Heart left ventricle (tissue), 16 donors: ENCODE data around the gene CCDC169. TPM values are rescaled to one million over a fixed set of nuclear protein-coding genes. Genes with fewer than 3 reads are reported as not detected.
"Not testable (repeated sequence)": the region's sequence is repeated elsewhere in the genome, so short reads cannot be mapped to it uniquely, and the experiment has no call there.

ENCODE experiments used
- ATAC-seq, 4 donors: fragments of 200-7000 bp; cut with Tn5 transposase; one replicate each; pipeline ENCODE4 v1.9.1; 2020 to 2022; ENCODE audit warnings: moderate library complexity in 4 of 4, mild to moderate bottlenecking in 3 of 4, moderate number of reproducible peaks in 1 of 4
- DNase-seq, 5 donors: peaks; one replicate each; pipeline ENCODE4 v3.0.0-alpha.2; 2020
- H3K27ac ChIP-seq, 12 donors: fragments of 200-600 bp; sonication (generic) in 4 of 12; one replicate each; pipeline versions ENCODE4 v1.5.0 to v1.8.0; 2016 to 2022; ENCODE audit warnings: mild to moderate bottlenecking in 2 of 12
- H3K27me3 ChIP-seq, 9 donors: fragments of 200-600 bp; sonication (generic) in 2 of 9; one replicate each; pipeline versions ENCODE4 v1.5.1 to v1.8.0; 2016 to 2022; ENCODE audit warnings: mild to moderate bottlenecking in 3 of 9
- H3K36me3 ChIP-seq, 9 donors: fragments of 200-600 bp; sonication (generic) in 2 of 9; one replicate each; pipeline versions ENCODE4 v1.5.0 to v1.8.0; 2018 to 2022; ENCODE audit warnings: mild to moderate bottlenecking in 2 of 9
- H3K4me1 ChIP-seq, 12 donors: fragments of 200-600 bp; sonication (generic) in 4 of 12; one replicate each; pipeline versions ENCODE4 v1.5.0 to v1.8.0; 2016 to 2022; ENCODE audit warnings: mild to moderate bottlenecking in 3 of 12
- H3K4me3 ChIP-seq, 12 donors: fragments of 200-600 bp; sonication (generic) in 4 of 12; one replicate each; pipeline versions ENCODE4 v1.5.0 to v1.8.0; 2017 to 2022; ENCODE audit warnings: mild to moderate bottlenecking in 9 of 12, moderate library complexity in 4 of 12
- H3K9me3 ChIP-seq, 12 donors: fragments of 200-600 bp; sonication (generic) in 4 of 12; one replicate each; pipeline versions ENCODE4 v1.5.0 to v1.8.0; 2016 to 2022; ENCODE audit warnings: mild to moderate bottlenecking in 1 of 12
- CTCF ChIP-seq, 12 donors: fragments of 200-600 bp; sonication (generic) in 4 of 12; IDR thresholded peaks; one replicate each; pipeline versions ENCODE4 v1.5.0 to v1.8.0; 2018 to 2022; ENCODE audit warnings: antibody characterized with exemption in 12 of 12, mild to moderate bottlenecking in 5 of 12
- POLR2A ChIP-seq, 2 donors: fragments of 450-650 bp; IDR thresholded peaks; one replicate each; pipeline ENCODE4 v1.6.1; 2017; ENCODE audit warnings: antibody characterized with exemption in 2 of 2, mild to moderate bottlenecking in 2 of 2, moderate library complexity in 2 of 2
- WGBS, 4 donors: extraction: QIAGEN DNeasy Blood & Tissue Kit in 2 of 4; methylation state at CpG; one replicate each; pipeline versions ENCODE4 v1.1.5 to v1.1.7; 2013 to 2018; 5-methylcytosine and 5-hydroxymethylcytosine counted together
- intact Hi-C, 10 donors: fragments of 100-400 bp; cut with DNase I; formaldehyde crosslinking; loops; one replicate each; pipeline versions ENCODE4 v1.11.1 to v1.14.2; 2022
- polyA plus RNA-seq, 2 donors: library from polyadenylated mRNA; stranded (reverse); fragments of 200-250 nt; gene quantifications; one replicate each; pipeline ENCODE4 v1.2.3, GENCODE V29; 2013
- total RNA-seq, 9 donors: library from RNA; depleted of rRNA in 2 of 9; stranded (reverse); fragments of >200 nt in 2 of 9; fragmentation: NEBNext Ultra II Directional in 3 of 9; extraction: Animal tissue kit (Norgen Biotek cat#: 25700) in 3 of 9; gene quantifications; one replicate each; pipeline versions ENCODE4 v1.1.0 to v1.2.4, GENCODE V29; 2016 to 2023
- donor health status: ischemic (EF 13 %, LVEDD 7.1; RV severe dilation, severe dysfunction).
- donor health status: healthy with polysubstance abuse.
- donor health status: DM: no; HTN: yes; CAD: no.
- donor health status: DM: no; HTN: no; CAD: no.
- donor health status: ischemic (EF 25% LVEDD 6.9; RV normal size, moderate dysfunction).
- donor health status: ischemic (EF 25% LVEDD 5.7; RV mildly dilated, moderate dysfunction).
- donor health status: healthy.
- donor health status: DM: yes; HTN: yes; CAD: no.
- donor health status: ischemic (EF 35%, LVEDD 5.7; RV mildly dilated, moderate dysfunction).
- donor health status: nonischemic (EF 11% LVEDD 7.7; RV severe dilation, severe dysfunction).
- donor health status: DM: yes; HTN: yes; CAD: no.
- donor health status: PGD.
- donor health status: ischemic (EF 29% LVEDD 5.4; RV normal size, mild dysfunction).
- donor health status: nonischemic (EF 23%, LVEDD 6.1; RV moderate dilation, normal function).

CCDC169 gene
- total and polyA plus RNA-seq, 11 donors = 0.20 to 5.7 (median 1.4) TPM

GRCh38 chr13:36341718-36342117 lies 44.1 kb upstream of the CCDC169 start:
- no peak overlapping the region for H3K4me3 ChIP-seq
- no peaks in the 10 kb centered on the region for H3K9me3 ChIP-seq
- H3K36me3 ChIP-seq = no peaks in the 10 kb centered on the region
- intact Hi-C loops = loop anchor here in 2 of 10 donors (5.0 to 10.0 kb wide), 2 partner anchors 54 to 393 kb away; no protein-coding TSS in a partner anchor
- no peak for TF ChIP-seq POLR2A (IDR thresholded peaks at IDR 0.05)
- no peak for TF ChIP-seq CTCF (IDR thresholded peaks at IDR 0.05)
- H3K4me1 ChIP-seq = peaks cover 0 to 54% (median 21%) of the 10 kb centered on the region in 12 donors
- DNase-seq (no peak), ATAC-seq (no peak)
- 80 to 89% (median 86%) methylated on average over 1 of the region's 1 CpG for WGBS, 4 donors
- no peaks in the 10 kb centered on the region for H3K27me3 ChIP-seq
- no peak overlapping the region for H3K27ac ChIP-seq

- Histone ChIP-seq H3K27me3 (no peaks in the 10 kb centered on the region), H3K36me3 (peaks cover 0 to 10% (median 7%) of the 10 kb centered on the region in 9 donors), H3K27ac (no peak overlapping the region), H3K4me3 (no peak overlapping the region), H3K4me1 (peaks cover 0 to 57% (median 21%) of the 10 kb centered on the region in 12 donors), H3K9me3 (no peaks in the 10 kb centered on the region)
- DNase-seq (no peak), ATAC-seq (no peak)
- intact Hi-C loops = loop anchor here in 2 of 10 donors (5.0 to 10.0 kb wide), 2 partner anchors 52 to 395 kb away; no protein-coding TSS in a partner anchor
- WGBS, 4 donors = 80 to 91% (median 85%) methylated on average over 4 of the region's 4 CpGs
- TF ChIP-seq POLR2A (IDR thresholded peaks at IDR 0.05) (no peak), CTCF (IDR thresholded peaks at IDR 0.05) (no peak)
These were observed 42.1 kb upstream of the CCDC169 start for GRCh38 chr13:36339600-36340155.

GRCh38 chr13:36337938-36338641 lies 40.5 kb upstream of the CCDC169 start:
- no peak overlapping the region for H3K27ac ChIP-seq
- intact Hi-C loops = no loop called here
- H3K9me3 ChIP-seq = no peaks in the 10 kb centered on the region
- ATAC-seq = no peak
- peaks cover 0 to 16% (median 9%) of the 10 kb centered on the region in 9 donors for H3K36me3 ChIP-seq
- no peak overlapping the region for H3K4me3 ChIP-seq
- H3K27me3 ChIP-seq = no peaks in the 10 kb centered on the region
- no peak for DNase-seq
- TF ChIP-seq CTCF (IDR thresholded peaks at IDR 0.05) (no peak), POLR2A (IDR thresholded peaks at IDR 0.05) (no peak)
- peaks cover 0 to 52% (median 18%) of the 10 kb centered on the region in 12 donors for H3K4me1 ChIP-seq
- WGBS, 4 donors = 73 to 84% (median 83%) methylated on average over 3 of the region's 3 CpGs

- TF ChIP-seq POLR2A (IDR thresholded peaks at IDR 0.05) (no peak), CTCF (IDR thresholded peaks at IDR 0.05) (no peak)
- intact Hi-C loops = no loop called here
- H3K27ac ChIP-seq = peak overlapping the region in 1 of 12 donors; percentile 18
- H3K4me3 ChIP-seq = no peak overlapping the region
- peaks cover 0 to 45% (median 20%) of the 10 kb centered on the region in 12 donors for H3K4me1 ChIP-seq
- no peak for ATAC-seq
- H3K36me3 ChIP-seq = peaks cover 0 to 57% (median 45%) of the 10 kb centered on the region in 9 donors
- H3K9me3 ChIP-seq = no peaks in the 10 kb centered on the region
- DNase-seq = no peak
- H3K27me3 ChIP-seq = no peaks in the 10 kb centered on the region
These were observed 35.4 kb upstream of the CCDC169 start for GRCh38 chr13:36332986-36333385.

- H3K27me3 ChIP-seq, DNase-seq, H3K27ac ChIP-seq, intact Hi-C loops, H3K9me3 ChIP-seq, H3K4me3 ChIP-seq, ATAC-seq: not testable (repeated sequence)
- peaks cover 0 to 65% (median 52%) of the 10 kb centered on the region in 9 donors for H3K36me3 ChIP-seq
- peaks cover 0 to 45% (median 18%) of the 10 kb centered on the region in 12 donors for H3K4me1 ChIP-seq
These were observed 34.6 kb upstream of the CCDC169 start for GRCh38 chr13:36332255-36332654.
